Measurements from ENCODE around the gene SLC9A9.

- TF ChIP-seq CTCF (IDR thresholded peaks at IDR 0.05; ENCODE audit: borderline replicate concordance, extremely low read depth, low read length, poor library complexity, severe bottlenecking) (no peak), EZH2 (IDR thresholded peaks at IDR 0.05; ENCODE audit: borderline replicate concordance, low read depth, low read length, severe bottlenecking) (no peak)
These were observed 580.3 kb downstream of the SLC9A9 start for GRCh38 chr3:143267989-143268388.

Data from DND-41 (cell line).